ENCODE measurements around the gene MISP.
"Not testable (repeated sequence)": the region's sequence is repeated elsewhere in the genome, so short reads cannot be mapped to it uniquely, and the experiment has no call there.

Gene MISP

GRCh38 chr19:725461-726089 is 25.3 kb upstream of the MISP start:
- no peak for DNase-seq

- no peak for DNase-seq
Observed at GRCh38 chr19:726993-727956, 23.6 kb upstream of the MISP start.

- no peak for DNase-seq
Observed at GRCh38 chr19:728011-728410, 22.9 kb upstream of the MISP start.

GRCh38 chr19:729564-729963 is 21.3 kb upstream of the MISP start:
- not testable (repeated sequence) for DNase-seq

GRCh38 chr19:729965-730668 is 20.8 kb upstream of the MISP start:
- no peak for DNase-seq

- no peak for DNase-seq
Observed at GRCh38 chr19:731000-731399, 19.9 kb upstream of the MISP start.

GRCh38 chr19:732148-733069 is 18.5 kb upstream of the MISP start:
- DNase-seq, result no peak

GRCh38 chr19:734716-735115 is 16.2 kb upstream of the MISP start:
- DNase-seq, result no peak

GRCh38 chr19:736125-736524 is 14.8 kb upstream of the MISP start:
- no peak for DNase-seq

- DNase-seq, result no peak
Observed at GRCh38 chr19:737591-738093, 13.3 kb upstream of the MISP start.

- no peak for DNase-seq
Observed at GRCh38 chr19:738509-739128, 12.3 kb upstream of the MISP start.

GRCh38 chr19:739998-740715 is 10.8 kb upstream of the MISP start:
- DNase-seq, result no peak

GRCh38 chr19:740816-741505 is 10.0 kb upstream of the MISP start:
- not testable (repeated sequence) for DNase-seq

GRCh38 chr19:741506-742131 is 9.3 kb upstream of the MISP start:
- no peak for DNase-seq

- no peak for DNase-seq
Observed at GRCh38 chr19:742540-743075, 8.3 kb upstream of the MISP start.

- no peak for DNase-seq
Observed at GRCh38 chr19:743168-743687, 7.7 kb upstream of the MISP start.

GRCh38 chr19:745138-745537 is 5.8 kb upstream of the MISP start:
- not testable (repeated sequence) for DNase-seq

GRCh38 chr19:746208-746819 is 4.6 kb upstream of the MISP start:
- no peak for DNase-seq

GRCh38 chr19:746956-747355 is 4.0 kb upstream of the MISP start:
- no peak for DNase-seq

Data from SHP77 treated with DMSO at 0.1 percent for 48 hours (cell line).